22Rv1 (cell line): Measurements from ENCODE around the gene PRSS38.

Experiments
- ZFX ChIP-seq: fragments of 450-650 bp; IDR thresholded peaks from 2 replicates; pipeline ENCODE4 v1.6.1; 2017; ENCODE audit warnings: antibody characterized with exemption, borderline replicate concordance
- TF ChIP-seq, protein P1 (sequence below): fragments of 450-650 bp; IDR thresholded peaks from 2 replicates; pipeline ENCODE4 v1.5.1; 2017; ENCODE audit warnings: mild to moderate bottlenecking

GRCh38 chr1:227785094-227785804 is 30.2 kb upstream of the PRSS38 start:
- TF ChIP-seq, protein P1, sequence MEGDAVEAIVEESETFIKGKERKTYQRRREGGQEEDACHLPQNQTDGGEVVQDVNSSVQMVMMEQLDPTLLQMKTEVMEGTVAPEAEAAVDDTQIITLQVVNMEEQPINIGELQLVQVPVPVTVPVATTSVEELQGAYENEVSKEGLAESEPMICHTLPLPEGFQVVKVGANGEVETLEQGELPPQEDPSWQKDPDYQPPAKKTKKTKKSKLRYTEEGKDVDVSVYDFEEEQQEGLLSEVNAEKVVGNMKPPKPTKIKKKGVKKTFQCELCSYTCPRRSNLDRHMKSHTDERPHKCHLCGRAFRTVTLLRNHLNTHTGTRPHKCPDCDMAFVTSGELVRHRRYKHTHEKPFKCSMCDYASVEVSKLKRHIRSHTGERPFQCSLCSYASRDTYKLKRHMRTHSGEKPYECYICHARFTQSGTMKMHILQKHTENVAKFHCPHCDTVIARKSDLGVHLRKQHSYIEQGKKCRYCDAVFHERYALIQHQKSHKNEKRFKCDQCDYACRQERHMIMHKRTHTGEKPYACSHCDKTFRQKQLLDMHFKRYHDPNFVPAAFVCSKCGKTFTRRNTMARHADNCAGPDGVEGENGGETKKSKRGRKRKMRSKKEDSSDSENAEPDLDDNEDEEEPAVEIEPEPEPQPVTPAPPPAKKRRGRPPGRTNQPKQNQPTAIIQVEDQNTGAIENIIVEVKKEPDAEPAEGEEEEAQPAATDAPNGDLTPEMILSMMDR: no peak
- TF ChIP-seq ZFX: no peak
